DOHH2 (cell line): ENCODE results near the gene LRPAP1.
"Not testable (repeated sequence)": the region's sequence is repeated elsewhere in the genome, so short reads cannot be mapped to it uniquely, and the experiment has no call there.

ENCODE experiments used
- H3F3A ChIP-seq: fragments of 200-600 bp; sonication (generic), shearing (Covaris generic); 2 replicates; pipeline ENCODE4 v1.6.0; 2016; ENCODE audit warnings: antibody characterized with exemption, mild to moderate bottlenecking; ENCODE audit not compliant: control insufficient read depth, insufficient read depth
- H3K27ac ChIP-seq: fragments of 200-600 bp; sonication (generic); 2 replicates; pipeline ENCODE4 v1.5.1; 2014; ENCODE audit warnings: low read depth, mild to moderate bottlenecking, low read length, moderate library complexity
- H3K27me3 ChIP-seq: fragments of 200-600 bp; sonication (generic); 2 replicates; pipeline ENCODE4 v1.6.1; 2014; ENCODE audit warnings: mild to moderate bottlenecking, low read length, mixed read lengths; ENCODE audit not compliant: control insufficient read depth
- H3K36me3 ChIP-seq: fragments of 200-600 bp; sonication (generic); 2 replicates; pipeline ENCODE4 v1.6.1; 2014; ENCODE audit warnings: mild to moderate bottlenecking, low read length, moderate library complexity, mixed read lengths; ENCODE audit not compliant: control insufficient read depth
- H3K4me1 ChIP-seq: fragments of 200-600 bp; sonication (generic); 2 replicates; pipeline ENCODE4 v1.6.1; 2014; ENCODE audit warnings: mild to moderate bottlenecking, low read length, mixed read lengths; ENCODE audit not compliant: control insufficient read depth
- H3K4me2 ChIP-seq: fragments of 200-600 bp; sonication (generic); 2 replicates; pipeline ENCODE4 v1.6.0; 2014; ENCODE audit warnings: mild to moderate bottlenecking, low read length, moderate library complexity
- H3K4me3 ChIP-seq: fragments of 200-600 bp; sonication (generic); 2 replicates; pipeline ENCODE4 v1.5.1; 2014; ENCODE audit warnings: mild to moderate bottlenecking, low read length, mixed read lengths
- H3K79me2 ChIP-seq: fragments of 200-600 bp; sonication (generic); 2 replicates; pipeline ENCODE4 v1.6.1; 2014; ENCODE audit warnings: mild to moderate bottlenecking, low read length, mixed read lengths; ENCODE audit not compliant: control insufficient read depth
- H3K9me2 ChIP-seq: fragments of 200-600 bp; sonication (generic); replicated peaks from 2 replicates; pipeline ENCODE4 v1.6.1; 2014; ENCODE audit warnings: mild to moderate bottlenecking, low read length, mixed read lengths; ENCODE audit not compliant: control insufficient read depth
- H3K9me3 ChIP-seq: fragments of 200-600 bp; sonication (generic); 2 replicates; pipeline ENCODE4 v1.6.1; 2014; ENCODE audit warnings: antibody characterized with exemption, low read length, mixed read lengths; ENCODE audit not compliant: control insufficient read depth, insufficient read depth
- H4K20me1 ChIP-seq: fragments of 200-600 bp; sonication (generic); 2 replicates; pipeline ENCODE4 v1.6.0; 2014; ENCODE audit warnings: low read depth, mild to moderate bottlenecking, antibody characterized with exemption, low read length, moderate library complexity; ENCODE audit not compliant: control insufficient read depth, insufficient read depth
- CTCF ChIP-seq: fragments of 200-600 bp; sonication (generic); IDR thresholded peaks from one replicate; pipeline ENCODE4 v1.5.1; 2014; ENCODE audit warnings: antibody characterized with exemption, mild to moderate bottlenecking, low read depth, low read length; ENCODE audit not compliant: poor library complexity, severe bottlenecking
- EZH2phosphoT487 ChIP-seq: fragments of 200-600 bp; sonication (generic); IDR thresholded peaks from 2 replicates; pipeline ENCODE4 v1.6.1; 2017; ENCODE audit warnings: borderline replicate concordance, mild to moderate bottlenecking, antibody characterized with exemption, low read length, moderate library complexity, mixed read lengths

The LRPAP1 gene

GRCh38 chr4:3576533-3577207 is 44.4 kb upstream of the LRPAP1 start:
- not testable (repeated sequence) for H3K4me2 ChIP-seq

GRCh38 chr4:3575426-3576369 is 43.5 kb upstream of the LRPAP1 start:
- not testable (repeated sequence) for H3K9me3 ChIP-seq, H3K27ac ChIP-seq, H3K4me2 ChIP-seq, H3K9me2 ChIP-seq, H3F3A ChIP-seq, H3K4me1 ChIP-seq, H3K79me2 ChIP-seq, H3K4me3 ChIP-seq, H3K27me3 ChIP-seq, H3K36me3 ChIP-seq, H4K20me1 ChIP-seq

More at GRCh38 chr4:3576533-3577207, 44.4 kb upstream of the LRPAP1 start:
- not testable (repeated sequence) for H3K79me2 ChIP-seq, H3K27ac ChIP-seq, H3F3A ChIP-seq, H4K20me1 ChIP-seq, H3K27me3 ChIP-seq, H3K4me1 ChIP-seq, H3K9me2 ChIP-seq, H3K36me3 ChIP-seq, H3K4me3 ChIP-seq, H3K9me3 ChIP-seq

GRCh38 chr4:3574865-3575264 is 42.6 kb upstream of the LRPAP1 start:
- H3K27ac ChIP-seq, H3K9me2 ChIP-seq, H3K9me3 ChIP-seq, H3K27me3 ChIP-seq, H3K79me2 ChIP-seq, H3K36me3 ChIP-seq, H3F3A ChIP-seq, H4K20me1 ChIP-seq, H3K4me1 ChIP-seq, H3K4me3 ChIP-seq, H3K4me2 ChIP-seq: not testable (repeated sequence)

GRCh38 chr4:3574346-3574745 is 42.1 kb upstream of the LRPAP1 start:
- H3K4me1 ChIP-seq, H3K27me3 ChIP-seq, H3K36me3 ChIP-seq, H3K27ac ChIP-seq, H3K9me3 ChIP-seq, H3K9me2 ChIP-seq, H3K4me2 ChIP-seq, H3F3A ChIP-seq, H3K4me3 ChIP-seq, H3K79me2 ChIP-seq, H4K20me1 ChIP-seq: not testable (repeated sequence)

GRCh38 chr4:3573131-3573530 is 40.9 kb upstream of the LRPAP1 start:
- H3K9me2 ChIP-seq, result no peaks in the 10 kb centered on the region
- H3K4me2 ChIP-seq, result no peak overlapping the region
- no peaks in the 10 kb centered on the region for H3F3A ChIP-seq
- H3K9me3 ChIP-seq, result peaks cover 1% of the 10 kb centered on the region; the same call in 1 of the 2 replicates
- H3K27ac ChIP-seq, result no peak overlapping the region
- TF ChIP-seq EZH2phosphoT487 (no peak), CTCF (no peak)
- H3K79me2 ChIP-seq, result no peaks in the 10 kb centered on the region
- H3K4me3 ChIP-seq, result no peak overlapping the region
- H3K27me3 ChIP-seq, result no peaks in the 10 kb centered on the region
- H3K4me1 ChIP-seq, result no peaks in the 10 kb centered on the region
- H3K36me3 ChIP-seq, result no peaks in the 10 kb centered on the region
- H4K20me1 ChIP-seq, result no peaks in the 10 kb centered on the region
